HG02885 (cell line): ENCODE results near the gene ZNF644.

Source experiments
- ATAC-seq: cut with Tn5 transposase; IDR thresholded peaks from one replicate; pipeline ENCODE4 v1.9.1; 2021; ENCODE audit warnings: mild to moderate bottlenecking; ENCODE audit not compliant: unreplicated experiment, poor library complexity

ZNF644 gene

GRCh38 chr1:90990779-90991178 lies 31.1 kb downstream of the ZNF644 start:
- ATAC-seq: no peak

- peak; percentile 63 for ATAC-seq
Measured at GRCh38 chr1:90989990-90990389, 31.8 kb downstream of the ZNF644 start.

- ATAC-seq: no peak
Measured at GRCh38 chr1:90989302-90989701, 32.5 kb downstream of the ZNF644 start.

- no peak for ATAC-seq
Measured at GRCh38 chr1:90987841-90988240, 34.0 kb downstream of the ZNF644 start.

- no peak for ATAC-seq
Measured at GRCh38 chr1:90986953-90987352, 34.9 kb downstream of the ZNF644 start.

- ATAC-seq: no peak
Measured at GRCh38 chr1:90977522-90977921, 44.3 kb downstream of the ZNF644 start.

- no peak for ATAC-seq
Measured at GRCh38 chr1:90973897-90974798, 47.7 kb downstream of the ZNF644 start.

- ATAC-seq: no peak
Measured at GRCh38 chr1:90970208-90970607, 51.6 kb downstream of the ZNF644 start.

- no peak for ATAC-seq
Measured at GRCh38 chr1:90969241-90969640, 52.6 kb downstream of the ZNF644 start.

- no peak for ATAC-seq
Measured at GRCh38 chr1:90964444-90965035, 57.3 kb downstream of the ZNF644 start.

GRCh38 chr1:90963651-90964050 lies 58.2 kb downstream of the ZNF644 start:
- no peak for ATAC-seq

GRCh38 chr1:90963236-90963635 lies 58.6 kb downstream of the ZNF644 start:
- ATAC-seq: no peak

GRCh38 chr1:90959352-90960206 lies 62.3 kb downstream of the ZNF644 start:
- ATAC-seq: peak; percentile 73

GRCh38 chr1:90957497-90957896 lies 64.3 kb downstream of the ZNF644 start:
- no peak for ATAC-seq

GRCh38 chr1:90955769-90956168 lies 66.1 kb downstream of the ZNF644 start:
- no peak for ATAC-seq

- no peak for ATAC-seq
Measured at GRCh38 chr1:90952906-90953305, 68.9 kb downstream of the ZNF644 start.

- no peak for ATAC-seq
Measured at GRCh38 chr1:90951009-90951408, 70.8 kb downstream of the ZNF644 start.

- ATAC-seq: no peak
Measured at GRCh38 chr1:90948301-90948700, 73.5 kb downstream of the ZNF644 start.

- no peak for ATAC-seq
Measured at GRCh38 chr1:90946630-90947029, 75.2 kb downstream of the ZNF644 start.

- ATAC-seq: no peak
Measured at GRCh38 chr1:90945287-90945686, 76.5 kb downstream of the ZNF644 start.

GRCh38 chr1:90943966-90944365 lies 77.9 kb downstream of the ZNF644 start:
- no peak for ATAC-seq
